ENCODE measurements around the gene ABCA7.

The ABCA7 gene

DNA sequence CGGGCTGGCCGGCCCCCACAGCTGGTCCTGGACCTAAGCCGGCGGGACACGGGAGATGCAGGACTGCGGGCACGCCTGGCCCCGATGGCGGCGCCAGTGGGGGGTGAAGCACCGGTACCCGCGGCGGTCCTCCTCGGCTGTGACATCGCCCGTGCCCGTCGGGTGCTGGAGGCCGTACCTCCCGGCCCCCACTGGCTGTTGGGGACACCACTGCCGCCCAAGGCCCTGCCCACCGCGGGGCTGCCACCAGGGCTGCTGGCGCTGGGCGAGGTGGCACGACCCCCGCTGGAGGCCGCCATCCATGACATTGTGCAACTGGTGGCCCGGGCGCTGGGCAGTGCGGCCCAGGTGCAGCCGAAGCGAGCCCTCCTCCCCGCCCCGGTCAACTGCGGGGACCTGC lies 36.6 kb upstream of the ABCA7 start:
- no peak for DNase-seq

DNA sequence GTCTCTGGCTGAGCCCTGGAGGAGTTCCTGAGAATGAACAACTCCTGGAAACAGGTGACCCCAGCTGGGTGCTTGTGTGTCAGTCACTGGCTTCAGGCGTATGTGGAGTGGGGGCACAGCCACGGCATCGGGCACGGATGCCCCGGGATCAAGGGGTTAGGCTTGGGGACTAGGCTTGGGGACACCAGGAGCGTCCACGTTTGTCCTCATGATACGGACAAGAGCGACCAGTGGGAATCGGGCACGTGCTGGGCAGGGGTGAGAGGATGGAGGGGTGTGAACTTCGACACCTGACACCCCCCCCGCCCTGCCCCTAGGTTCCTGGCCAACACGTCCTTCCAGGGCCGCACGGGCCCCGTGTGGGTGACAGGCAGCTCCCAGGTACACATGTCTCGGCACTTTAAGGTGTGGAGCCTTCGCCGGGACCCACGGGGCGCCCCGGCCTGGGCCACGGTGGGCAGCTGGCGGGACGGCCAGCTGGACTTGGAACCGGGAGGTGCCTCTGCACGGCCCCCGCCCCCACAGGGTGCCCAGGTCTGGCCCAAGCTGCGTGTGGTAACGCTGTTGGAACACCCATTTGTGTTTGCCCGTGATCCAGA lies 35.6 kb upstream of the ABCA7 start:
- DNase-seq: no peak

DNA sequence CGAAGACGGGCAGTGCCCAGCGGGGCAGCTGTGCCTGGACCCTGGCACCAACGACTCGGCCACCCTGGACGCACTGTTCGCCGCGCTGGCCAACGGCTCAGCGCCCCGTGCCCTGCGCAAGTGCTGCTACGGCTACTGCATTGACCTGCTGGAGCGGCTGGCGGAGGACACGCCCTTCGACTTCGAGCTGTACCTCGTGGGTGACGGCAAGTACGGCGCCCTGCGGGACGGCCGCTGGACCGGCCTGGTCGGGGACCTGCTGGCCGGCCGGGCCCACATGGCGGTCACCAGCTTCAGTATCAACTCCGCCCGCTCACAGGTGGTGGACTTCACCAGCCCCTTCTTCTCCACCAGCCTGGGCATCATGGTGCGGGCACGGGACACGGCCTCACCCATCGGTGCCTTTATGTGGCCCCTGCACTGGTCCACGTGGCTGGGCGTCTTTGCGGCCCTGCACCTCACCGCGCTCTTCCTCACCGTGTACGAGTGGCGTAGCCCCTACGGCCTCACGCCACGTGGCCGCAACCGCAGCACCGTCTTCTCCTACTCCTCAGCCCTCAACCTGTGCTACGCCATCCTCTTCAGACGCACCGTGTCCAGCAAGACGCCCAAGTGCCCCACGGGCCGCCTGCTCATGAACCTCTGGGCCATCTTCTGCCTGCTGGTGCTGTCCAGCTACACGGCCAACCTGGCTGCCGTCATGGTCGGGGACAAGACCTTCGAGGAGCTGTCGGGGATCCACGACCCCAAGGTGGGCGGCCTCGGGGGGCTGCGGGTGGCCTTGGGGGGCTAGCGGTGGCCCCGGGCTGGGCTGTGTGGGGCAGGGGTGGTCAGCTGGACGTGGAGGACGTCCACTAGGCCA lies 34.9 kb upstream of the ABCA7 start:
- no peak for DNase-seq

- no peak for DNase-seq
Observed at GRCh38 chr19:1006711-1007398, 33.1 kb upstream of the ABCA7 start.

DNA sequence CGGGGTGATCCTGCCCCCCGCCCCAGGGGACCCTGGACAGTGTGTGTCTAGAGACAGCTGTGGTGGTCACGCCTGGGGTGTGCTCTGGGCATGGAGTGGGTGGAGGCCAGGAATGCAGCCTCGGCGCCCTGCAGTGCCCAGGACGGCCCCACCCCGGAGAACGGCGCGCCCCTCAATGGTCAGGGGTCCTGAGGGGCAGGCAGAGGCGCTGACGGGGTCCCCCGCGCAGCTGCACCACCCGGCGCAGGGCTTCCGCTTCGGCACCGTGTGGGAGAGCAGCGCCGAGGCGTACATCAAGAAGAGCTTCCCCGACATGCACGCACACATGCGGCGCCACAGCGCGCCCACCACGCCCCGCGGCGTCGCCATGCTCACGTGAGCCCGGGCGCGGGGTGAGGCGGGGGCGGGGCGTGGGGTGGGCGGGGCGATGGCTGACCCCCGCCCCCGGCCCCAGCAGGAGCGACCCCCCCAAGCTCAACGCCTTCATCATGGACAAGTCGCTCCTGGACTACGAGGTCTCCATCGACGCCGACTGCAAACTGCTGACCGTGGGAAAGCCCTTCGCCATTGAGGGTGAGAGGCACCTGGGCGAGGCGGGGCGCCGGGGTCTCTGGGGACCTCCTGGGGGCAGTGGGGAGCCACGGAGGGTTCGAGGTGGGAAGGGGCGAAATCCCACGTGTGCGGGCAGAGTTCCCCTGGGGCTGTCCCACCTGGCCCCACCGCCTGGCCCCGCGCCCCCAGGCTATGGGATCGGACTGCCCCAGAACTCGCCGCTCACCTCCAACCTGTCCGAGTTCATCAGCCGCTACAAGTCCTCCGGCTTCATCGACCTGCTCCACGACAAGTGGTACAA lies 32.3 kb upstream of the ABCA7 start:
- DNase-seq: no peak

DNA sequence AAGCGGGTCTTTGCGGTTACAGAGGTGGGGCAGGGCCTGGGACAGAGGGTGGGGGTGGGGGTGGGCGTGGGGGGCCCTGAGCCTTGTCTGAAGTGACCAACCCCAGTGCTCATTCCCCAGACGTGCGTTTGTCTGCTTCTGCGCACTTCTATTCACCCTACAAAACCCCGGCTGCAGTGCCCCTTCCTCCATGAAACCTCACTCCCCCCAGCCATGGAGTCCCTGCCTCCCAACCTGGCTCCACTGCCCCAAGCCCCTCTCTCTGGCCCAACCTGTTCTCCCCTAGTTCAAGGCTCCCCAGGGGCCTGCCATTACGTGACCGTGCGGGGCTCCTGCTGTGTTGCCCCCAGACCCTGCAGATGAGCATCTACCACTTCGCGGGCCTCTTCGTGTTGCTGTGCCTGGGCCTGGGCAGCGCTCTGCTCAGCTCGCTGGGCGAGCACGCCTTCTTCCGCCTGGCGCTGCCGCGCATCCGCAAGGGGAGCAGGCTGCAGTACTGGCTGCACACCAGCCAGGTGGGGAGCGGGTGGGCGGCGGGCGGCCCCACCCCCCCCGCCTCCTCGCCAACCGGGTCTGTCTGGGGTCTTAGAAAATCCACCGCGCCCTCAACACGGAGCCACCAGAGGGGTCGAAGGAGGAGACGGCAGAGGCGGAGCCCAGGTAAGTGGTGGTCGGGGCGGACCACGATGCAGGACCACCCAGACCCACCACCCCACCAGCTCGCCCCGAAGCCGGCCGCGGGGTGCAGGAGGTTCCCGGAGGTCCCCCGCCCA lies 31.5 kb upstream of the ABCA7 start:
- no peak for DNase-seq

DNA sequence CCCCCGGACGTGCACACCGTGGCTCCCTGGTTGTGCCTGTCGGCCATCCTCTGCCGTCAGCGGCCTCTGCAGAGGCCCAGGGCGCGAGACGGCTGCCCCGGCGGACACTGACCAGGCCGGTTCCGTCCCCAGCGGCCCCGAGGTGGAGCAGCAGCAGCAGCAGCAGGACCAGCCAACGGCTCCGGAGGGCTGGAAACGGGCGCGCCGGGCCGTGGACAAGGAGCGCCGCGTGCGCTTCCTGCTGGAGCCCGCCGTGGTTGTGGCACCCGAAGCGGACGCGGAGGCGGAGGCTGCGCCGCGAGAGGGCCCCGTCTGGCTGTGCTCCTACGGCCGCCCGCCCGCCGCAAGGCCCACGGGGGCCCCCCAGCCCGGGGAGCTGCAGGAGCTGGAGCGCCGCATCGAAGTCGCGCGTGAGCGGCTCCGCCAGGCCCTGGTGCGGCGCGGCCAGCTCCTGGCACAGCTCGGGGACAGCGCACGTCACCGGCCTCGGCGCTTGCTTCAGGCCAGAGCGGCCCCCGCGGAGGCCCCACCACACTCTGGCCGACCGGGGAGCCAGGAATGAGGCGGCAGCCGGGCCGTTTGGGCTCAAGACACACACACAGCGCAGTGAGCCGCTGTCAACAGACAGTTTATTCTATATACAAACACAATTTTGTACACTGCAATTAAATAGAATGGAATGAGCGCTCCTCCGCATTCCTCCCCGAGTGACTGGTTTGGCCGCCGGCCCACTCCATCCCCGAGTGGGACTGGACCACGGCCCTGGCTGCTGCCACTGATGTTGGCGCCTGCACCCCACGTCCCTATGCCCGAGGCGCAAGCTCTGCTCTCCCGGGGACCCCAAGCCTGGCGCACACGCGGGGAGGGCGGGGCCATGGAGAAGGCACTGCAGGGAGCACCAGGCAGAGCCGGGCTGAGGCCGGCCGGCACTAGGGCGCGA lies 30.6 kb upstream of the ABCA7 start:
- no peak for DNase-seq

- DNase-seq: no peak
Observed at GRCh38 chr19:1009981-1010538, 29.8 kb upstream of the ABCA7 start.

DNA sequence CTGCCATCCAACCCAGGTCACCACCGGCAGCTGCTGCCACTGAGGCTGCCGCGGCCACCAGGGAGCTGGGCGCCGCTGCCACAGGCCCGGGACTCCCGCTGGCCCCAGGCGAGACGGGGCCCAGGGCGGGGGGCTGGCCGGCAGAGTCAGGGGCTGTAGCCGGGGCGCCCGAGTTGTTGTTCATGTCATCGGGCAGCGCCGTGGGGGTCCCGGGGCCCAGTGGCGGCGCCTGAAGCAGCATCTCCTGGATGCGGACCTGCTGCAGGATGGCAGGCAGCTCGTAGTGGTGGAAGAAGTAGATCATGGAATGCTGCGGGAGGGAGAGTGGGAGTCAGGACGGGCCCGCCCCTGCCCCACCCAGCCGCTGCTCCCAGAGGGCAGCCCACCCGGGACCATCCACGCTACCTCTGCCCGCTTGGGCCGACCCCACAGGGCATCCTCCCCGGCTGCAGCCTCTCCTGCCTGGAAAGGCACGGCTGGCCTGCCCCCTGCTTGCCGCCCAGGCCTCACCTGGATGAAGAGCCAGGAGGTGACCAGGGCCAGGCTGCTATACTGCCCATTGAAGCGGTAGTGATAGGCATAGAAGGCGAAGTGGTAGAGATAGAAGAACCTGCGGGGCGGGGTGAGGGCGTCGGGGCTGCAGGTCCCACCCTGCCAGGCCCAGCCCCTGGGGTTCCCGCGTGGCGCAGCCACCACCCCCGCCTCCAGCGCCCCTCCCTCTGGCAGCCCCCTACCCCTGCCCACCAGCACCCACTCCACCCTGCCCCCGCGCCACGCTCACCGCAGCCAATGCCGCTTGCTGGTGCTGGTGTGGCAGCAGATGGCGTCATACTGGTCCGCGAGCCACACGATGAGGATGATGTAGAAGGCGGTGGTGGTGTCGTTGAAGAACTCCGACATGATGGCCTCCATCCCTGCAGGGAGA lies 29.1 kb upstream of the ABCA7 start:
- DNase-seq: no peak

- no peak for DNase-seq
Observed at GRCh38 chr19:1011831-1012333, 28.0 kb upstream of the ABCA7 start.

DNA sequence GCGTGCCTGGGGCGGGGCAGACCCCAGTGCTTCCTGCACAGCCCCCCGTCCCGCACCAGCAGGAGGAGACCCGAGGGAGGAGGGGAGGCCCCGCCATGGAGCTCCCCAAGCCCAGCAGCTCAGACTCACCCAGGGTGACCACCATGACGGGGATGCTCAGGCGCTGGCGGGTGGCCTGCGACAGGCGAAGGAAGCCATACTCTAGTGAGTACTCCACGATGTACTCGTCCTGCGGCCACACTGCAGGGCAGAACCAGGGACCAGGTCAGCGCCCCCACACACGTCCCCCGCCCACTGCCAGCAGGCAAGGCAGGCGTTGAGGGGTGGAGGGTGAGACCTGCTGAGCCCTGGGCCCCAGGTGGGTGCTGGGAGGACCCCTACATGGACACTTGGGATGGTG lies 27.6 kb upstream of the ABCA7 start:
- DNase-seq: no peak

DNA sequence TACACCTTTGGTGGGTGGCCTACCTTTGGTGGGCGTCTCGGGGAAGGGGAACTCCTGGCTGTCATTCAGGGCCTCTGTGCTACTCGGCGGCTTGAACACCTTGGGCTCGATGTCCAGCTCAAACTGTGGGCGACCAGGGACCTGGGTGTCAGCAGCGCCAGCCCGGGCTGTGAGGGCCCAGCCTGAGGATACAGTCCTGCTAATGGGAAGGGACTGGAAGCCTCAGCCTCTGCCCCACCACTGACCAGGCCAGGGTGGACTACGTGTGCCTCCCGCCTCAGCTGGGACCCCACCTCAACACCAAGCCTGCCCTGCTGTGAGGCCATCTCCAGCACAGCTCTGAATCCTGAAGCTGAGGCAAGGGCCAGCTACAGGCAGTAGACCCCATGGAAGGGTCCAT lies 26.7 kb upstream of the ABCA7 start:
- no peak for DNase-seq

GRCh38 chr19:1014161-1015060 lies 25.5 kb upstream of the ABCA7 start:
- no peak for DNase-seq

DNA sequence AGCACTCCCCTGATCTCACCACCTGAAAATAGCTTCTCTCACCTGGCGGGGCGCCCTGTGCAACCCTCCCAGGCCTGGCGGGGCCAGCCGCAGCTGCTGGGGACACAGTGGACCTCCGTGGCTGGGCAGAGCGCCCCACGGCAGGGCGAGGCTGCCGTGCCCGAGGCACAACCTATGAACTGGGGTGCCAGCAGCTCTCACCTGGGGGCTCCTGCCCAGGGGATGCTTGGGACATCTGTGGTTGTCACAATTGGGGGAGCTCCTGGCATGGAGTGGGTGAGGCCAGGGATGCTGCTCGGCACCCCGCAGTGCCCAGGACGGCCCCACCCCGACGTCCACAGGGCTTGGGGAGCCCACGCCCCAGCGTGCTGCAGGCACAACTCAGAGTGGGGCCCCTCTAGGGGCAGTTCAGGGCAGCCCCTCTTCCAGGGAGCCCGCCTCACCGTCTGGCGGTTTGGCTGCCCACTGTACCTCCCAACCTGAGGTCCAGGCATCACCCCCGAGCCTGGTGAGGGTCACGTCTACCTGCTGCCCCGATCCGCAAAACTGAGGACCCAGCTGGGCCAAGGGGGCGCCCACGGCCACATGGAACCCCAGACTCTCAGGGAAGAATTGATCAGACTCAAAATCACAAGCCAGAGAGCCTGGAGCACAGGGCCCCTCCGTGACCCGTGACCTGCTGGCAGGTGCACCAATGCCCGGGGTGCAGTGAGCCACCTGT lies 24.7 kb upstream of the ABCA7 start:
- no peak for DNase-seq

DNA sequence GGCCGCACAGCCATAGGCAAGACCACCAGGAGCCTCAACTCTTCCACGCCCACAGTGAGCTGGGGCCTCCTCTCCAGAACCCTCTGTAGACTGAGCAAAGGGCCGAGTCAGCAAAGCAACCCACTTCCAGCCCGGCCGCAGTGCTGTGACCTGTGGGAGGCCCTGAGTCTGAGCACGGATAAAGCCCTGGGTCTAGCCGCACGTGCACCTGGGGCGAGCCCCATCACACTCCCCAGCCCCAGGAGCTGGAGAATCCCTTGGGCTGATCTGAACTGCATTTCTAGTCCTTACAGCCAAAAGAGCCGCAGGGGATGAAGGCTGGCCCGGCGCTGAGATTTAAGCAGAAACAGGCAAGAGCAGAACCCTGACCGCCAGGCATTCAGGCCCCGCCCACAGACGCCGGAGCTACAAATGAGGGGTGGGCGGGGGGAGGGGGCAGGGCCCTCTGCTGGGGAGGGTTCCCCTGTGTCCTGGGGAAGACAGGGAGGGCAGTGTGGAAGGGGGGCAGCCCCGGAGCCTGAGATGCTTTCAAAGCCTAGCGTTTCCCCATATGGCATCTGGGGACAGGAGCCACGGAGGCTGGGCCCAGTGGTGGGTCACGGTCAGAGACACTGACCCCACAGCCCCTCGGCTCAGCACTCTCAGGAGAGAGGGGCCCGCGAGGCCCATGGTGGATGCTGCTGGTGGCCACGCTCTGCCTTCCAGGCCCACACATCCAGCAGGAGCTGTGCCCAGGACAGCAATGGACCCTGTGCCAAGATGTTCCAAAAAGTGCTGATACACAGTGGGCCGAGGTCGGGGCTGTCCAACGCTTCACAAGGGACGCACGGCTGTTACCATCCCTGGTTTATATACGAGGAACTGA lies 23.9 kb upstream of the ABCA7 start:
- no peak for DNase-seq

GRCh38 chr19:1016647-1017114 lies 23.2 kb upstream of the ABCA7 start:
- no peak for DNase-seq

All from NCI-H2171 treated with DMSO at 0.1 percent for 48 hours (cell line).